ENCODE data around the gene IGFBP6.

Gene IGFBP6

DNA sequence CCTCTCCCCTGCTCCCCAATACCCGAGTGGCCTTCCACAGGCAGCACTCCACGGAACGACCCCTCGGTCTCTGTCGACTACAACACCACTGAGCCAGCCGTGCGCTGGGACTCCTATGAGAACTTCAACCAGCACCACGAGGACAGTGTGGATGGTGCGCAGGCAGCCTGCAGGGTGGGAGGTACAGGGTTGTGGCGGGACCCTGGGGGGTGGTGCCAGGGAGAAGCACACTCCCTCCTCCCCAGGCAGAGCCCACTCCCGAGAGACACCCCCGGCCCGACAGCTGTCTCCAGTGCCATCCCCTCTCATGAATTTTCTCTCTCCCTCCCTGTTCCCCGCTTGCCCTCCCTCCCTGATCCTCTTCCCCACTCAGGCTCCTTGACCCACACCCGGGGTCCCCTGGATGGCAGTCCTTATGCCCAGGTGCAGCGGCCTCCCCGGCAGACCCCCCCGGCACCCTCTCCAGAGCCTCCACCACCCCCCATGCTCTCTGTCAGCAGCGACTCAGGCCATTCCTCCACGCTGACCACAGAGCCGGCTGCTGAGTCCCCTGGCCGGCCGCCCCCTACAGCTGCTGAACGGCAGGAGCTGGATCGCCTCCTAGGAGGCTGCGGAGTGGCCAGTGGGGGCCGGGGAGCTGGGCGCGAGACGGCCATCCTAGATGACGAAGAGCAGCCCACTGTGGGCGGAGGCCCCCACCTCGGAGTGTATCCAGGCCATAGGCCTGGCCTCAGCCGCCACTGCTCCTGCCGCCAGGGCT lies 38.6 kb upstream of the IGFBP6 start:
- DNase-seq: peak in 2 of 10 donors; percentile 39 to 78
- intact Hi-C loops (cut with DNase I): no loop called here

DNA sequence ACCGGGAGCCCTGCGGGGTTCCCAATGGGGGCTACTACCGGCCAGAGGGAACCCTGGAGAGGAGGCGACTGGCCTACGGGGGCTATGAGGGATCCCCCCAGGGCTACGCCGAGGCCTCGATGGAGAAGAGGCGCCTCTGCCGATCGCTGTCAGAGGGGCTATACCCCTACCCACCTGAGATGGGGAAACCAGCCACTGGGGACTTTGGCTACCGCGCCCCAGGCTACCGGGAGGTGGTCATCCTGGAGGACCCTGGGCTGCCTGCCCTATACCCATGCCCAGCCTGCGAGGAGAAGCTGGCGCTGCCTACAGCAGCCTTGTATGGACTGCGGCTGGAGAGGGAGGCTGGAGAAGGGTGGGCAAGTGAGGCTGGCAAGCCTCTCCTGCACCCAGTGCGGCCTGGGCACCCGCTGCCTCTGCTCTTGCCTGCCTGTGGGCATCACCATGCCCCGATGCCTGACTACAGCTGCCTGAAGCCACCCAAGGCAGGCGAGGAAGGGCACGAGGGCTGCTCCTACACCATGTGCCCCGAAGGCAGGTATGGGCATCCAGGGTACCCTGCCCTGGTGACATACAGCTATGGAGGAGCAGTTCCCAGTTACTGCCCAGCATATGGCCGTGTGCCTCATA lies 37.9 kb upstream of the IGFBP6 start:
- peak in 2 of 10 donors; percentile 74 to 75 for DNase-seq
- intact Hi-C loops (cut with DNase I): no loop called here

DNA sequence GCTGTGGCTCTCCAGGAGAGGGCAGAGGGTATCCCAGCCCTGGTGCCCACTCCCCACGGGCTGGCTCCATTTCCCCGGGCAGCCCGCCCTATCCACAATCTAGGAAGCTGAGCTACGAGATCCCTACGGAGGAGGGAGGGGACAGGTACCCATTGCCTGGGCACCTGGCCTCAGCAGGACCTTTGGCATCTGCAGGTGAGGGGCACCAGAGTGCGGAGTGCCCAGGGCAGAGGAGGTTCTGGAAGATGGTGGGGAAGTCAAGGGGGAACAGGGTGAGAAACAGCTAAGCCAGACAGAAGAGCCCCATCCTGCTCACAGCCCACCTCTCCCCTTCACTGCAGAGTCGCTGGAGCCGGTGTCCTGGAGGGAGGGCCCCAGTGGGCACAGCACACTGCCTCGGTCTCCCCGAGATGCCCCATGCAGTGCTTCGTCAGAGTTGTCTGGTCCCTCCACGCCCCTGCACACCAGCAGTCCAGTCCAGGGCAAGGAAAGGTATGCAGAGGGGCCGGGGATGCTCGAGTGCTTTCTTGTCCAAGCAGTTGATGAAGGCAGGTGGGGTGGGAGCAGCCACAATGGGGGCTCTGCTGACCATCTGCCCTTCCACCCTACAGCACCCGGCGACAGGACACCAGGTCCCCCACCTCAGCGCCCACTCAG lies 37.3 kb upstream of the IGFBP6 start:
- intact Hi-C loops (cut with DNase I): no loop called here
- DNase-seq: peak in 3 of 10 donors; percentile 52 to 75 (median 67)

DNA sequence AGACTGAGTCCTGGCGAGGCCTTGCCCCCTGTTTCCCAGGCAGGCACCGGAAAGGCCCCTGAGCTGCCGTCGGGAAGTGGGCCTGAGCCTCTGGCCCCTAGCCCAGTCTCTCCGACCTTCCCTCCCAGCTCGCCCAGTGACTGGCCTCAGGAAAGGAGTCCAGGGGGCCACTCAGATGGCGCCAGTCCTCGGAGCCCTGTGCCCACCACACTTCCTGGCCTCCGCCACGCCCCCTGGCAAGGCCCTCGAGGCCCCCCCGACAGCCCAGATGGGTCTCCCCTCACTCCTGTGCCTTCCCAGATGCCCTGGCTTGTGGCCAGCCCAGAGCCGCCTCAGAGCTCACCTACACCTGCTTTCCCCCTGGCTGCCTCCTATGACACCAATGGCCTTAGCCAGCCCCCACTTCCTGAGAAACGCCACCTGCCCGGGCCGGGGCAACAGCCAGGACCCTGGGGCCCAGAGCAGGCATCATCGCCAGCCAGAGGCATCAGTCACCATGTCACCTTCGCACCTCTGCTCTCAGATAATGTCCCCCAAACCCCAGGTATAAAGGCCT lies 36.7 kb upstream of the IGFBP6 start:
- intact Hi-C loops (cut with DNase I): no loop called here
- DNase-seq: peak in 2 of 10 donors; percentile 82 to 85

DNA sequence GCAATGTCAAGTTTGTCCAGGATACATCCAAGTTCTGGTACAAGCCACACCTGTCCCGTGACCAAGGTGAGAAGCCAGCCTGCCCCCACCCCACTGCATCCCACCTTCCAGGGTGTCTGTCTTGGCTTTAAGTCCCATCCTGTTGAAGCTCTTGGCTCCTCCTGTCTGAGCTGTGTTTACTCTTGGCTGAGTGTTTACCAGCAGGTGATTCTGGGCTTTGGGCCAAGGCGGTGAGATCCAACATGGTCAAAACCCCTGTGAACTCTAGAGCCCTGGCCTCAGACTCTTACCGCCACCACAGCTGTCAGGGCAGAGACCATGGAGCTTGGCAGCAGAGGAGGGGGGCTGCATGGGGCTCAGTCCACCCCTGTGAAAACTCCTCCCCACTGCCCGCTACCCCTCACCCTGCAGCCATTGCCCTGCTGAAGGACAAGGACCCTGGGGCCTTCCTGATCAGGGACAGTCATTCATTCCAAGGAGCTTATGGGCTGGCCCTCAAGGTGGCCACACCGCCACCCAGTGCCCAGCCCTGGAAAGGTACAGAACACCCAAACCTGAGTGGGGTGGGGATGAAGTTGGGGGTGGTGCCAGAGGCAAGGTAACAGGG lies 36.0 kb upstream of the IGFBP6 start:
- intact Hi-C loops (cut with DNase I): no loop called here
- peak in 2 of 10 donors; percentile 45 to 57 for DNase-seq

DNA sequence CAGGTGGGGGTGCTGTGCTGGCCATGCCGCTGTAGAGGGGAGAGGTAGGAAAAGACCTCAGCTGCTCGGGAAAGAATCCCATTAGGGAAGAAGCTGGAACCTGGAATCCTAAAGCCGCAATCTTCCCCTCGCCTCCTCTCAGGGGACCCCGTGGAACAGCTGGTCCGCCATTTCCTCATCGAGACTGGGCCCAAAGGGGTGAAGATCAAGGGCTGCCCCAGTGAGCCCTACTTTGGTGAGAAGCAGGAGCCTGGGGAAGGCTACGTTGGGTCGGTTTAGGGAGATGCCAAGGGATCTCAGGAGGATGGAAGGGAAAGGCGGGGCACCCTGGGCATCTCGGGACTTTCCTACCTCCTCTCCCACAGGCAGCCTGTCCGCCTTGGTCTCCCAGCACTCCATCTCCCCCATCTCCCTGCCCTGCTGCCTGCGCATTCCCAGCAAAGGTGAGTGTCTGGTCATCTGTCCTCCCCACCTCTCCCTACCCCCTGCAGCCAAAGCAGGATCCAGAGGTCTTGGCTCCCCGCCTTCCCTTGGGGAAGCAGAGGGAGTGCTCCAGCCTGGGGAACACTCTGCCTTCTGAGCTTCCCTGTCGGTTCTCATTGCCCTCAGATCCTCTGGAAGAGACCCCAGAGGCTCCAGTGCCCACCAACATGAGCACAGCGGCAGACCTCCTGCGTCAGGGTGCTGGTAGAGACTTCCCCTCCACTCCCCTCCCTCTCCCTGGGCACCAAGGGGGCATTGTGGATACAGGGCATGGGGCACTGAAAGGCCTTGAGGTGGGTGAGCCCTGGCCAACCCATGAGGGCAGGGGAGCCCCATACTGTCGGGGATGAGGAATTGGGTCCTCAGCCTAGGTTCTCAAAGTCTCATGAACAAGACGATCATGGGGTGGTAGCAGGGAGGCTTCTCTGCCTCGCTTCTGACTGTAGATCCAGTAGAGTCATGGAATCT lies 35.2 kb upstream of the IGFBP6 start:
- intact Hi-C loops (cut with DNase I): no loop called here
- DNase-seq: peak in 3 of 10 donors; percentile 54 to 82 (median 66)

DNA sequence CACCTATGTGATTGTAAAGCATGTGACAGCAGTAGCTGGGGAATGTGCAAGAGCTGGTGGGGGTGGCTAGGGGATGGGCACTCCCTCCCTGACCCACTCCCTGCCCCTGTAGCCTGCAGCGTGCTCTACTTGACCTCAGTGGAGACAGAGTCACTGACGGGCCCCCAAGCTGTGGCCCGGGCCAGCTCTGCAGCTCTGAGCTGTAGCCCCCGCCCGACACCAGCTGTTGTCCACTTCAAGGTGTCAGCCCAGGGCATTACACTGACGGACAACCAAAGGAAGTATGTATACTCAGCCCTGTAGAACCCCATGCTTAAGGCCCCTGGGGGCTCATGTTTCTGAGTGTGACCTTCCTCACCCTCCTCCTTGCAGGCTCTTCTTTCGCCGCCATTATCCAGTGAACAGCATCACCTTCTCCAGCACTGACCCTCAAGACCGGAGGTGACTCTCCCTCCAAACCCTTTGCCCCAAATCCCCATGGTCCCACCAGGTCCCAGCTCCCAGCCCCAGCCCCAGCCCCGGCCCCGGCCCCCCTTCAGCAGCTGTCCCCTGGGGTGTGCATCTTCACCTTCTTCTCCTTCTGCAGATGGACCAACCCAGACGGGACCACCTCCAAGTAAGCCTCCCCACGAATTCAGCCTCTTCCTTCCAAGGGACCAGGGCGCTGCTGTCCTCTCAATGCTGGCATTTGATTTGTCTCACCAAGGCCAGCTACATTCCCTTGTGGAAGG lies 34.3 kb upstream of the IGFBP6 start:
- intact Hi-C loops (cut with DNase I): no loop called here
- DNase-seq: peak in 2 of 10 donors; percentile 60 to 82

DNA sequence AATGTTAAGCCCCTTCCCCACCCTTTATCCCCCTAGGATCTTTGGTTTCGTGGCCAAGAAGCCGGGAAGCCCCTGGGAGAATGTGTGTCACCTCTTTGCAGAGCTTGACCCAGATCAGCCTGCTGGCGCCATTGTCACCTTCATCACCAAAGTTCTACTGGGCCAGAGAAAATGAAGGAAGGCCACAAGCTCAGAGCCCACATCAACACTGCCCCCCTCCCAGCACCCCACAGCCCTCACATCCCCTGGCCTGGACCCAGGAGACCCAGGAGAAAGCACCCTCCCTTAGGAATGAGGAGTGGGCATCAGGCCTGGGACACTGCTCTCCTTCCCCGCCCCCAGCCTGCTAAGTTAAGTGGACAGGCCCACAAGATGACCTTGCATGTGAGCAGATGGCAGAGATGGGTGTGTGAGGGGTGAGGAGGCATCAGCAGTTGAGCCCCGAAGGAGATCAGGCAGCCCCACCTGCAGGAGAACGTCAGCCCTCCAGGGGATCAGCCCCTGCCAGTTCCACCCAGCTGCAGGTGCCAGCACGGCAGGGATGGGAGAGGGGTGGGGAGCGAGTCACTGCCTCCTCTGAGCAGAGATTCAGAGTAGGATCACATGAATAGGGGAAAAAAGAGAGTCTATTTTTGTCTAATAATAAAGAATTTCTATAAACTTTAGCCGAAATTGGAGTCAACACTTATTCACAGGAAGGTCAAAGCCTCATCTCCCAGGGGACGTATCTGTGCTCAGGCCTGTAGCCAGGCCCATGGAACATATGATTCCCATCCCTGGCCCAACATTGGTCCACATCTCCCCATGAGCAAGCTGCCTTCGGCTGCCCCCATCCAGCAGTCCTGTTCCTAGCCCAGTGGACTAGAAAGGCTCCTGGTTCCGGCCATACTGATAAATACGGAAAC lies 33.5 kb upstream of the IGFBP6 start:
- intact Hi-C loops (cut with DNase I): no loop called here
- DNase-seq: peak in 3 of 10 donors; percentile 53 to 76 (median 76)

DNA sequence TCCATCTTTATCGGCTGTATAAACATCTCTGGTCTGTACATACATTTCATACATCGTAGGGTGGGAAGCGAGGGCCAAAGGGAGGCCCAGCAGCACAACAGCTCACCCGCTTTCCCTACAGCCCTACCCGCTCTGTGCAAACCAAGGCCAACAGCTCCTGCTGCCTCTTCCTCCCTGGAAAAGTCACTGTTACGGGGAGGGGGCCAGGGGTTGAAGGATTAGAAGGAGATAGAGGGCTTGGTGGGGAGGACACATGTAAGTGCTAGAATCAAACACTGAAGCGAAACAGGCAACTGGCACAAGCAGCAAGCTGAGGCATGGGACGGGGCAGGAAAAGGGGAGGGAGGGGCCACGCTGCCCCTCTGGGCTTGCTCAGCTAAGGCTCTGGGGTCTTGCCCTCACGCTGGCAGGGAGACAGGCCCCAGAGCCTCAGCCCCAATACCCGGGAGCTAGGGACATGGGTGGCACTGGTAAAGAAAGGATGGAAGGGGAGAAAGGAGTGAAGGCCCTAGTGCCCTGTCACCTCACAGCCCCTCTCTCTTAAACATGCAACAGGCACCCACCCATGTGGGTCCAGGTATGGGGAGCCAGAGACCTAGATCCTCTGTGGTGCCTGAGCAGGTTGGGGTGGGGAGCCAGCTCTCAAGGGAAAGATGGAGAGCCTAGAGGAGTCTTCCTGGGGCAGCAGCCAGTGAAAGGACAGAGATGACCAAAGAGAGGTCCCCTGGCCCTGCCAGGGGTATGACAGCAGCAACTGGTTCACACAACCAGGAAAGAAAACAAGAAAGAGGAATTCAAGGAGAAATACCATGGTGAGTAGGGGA lies 32.6 kb upstream of the IGFBP6 start:
- peak in 2 of 10 donors; percentile 33 to 52 for DNase-seq
- intact Hi-C loops (cut with DNase I): loop anchor here (5.0 kb wide), 2 partner anchors 117 to 132 kb away; partner anchors contain the start of genes CSAD and ZNF740

DNA sequence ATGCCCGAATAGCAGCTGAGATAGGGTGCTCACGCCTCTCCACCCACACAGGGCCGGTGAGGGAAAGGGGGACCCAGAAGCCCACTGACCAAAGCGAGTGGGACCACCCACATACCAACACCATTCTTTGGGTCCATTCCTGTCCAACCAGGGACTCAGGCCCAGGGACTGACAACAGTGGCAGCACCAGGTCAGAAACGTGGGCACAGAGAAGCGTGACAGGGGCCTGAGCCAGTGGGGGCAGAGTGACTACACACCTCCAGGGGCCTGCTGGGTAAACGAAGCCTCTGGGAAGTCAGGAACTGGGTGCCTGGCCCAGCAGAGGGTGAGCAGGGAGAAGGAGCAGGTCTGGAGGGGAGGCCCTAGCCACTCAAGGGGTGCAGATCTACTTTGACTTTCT lies 32.0 kb upstream of the IGFBP6 start:
- DNase-seq: peak in 3 of 10 donors; percentile 50 to 65 (median 58)

DNA sequence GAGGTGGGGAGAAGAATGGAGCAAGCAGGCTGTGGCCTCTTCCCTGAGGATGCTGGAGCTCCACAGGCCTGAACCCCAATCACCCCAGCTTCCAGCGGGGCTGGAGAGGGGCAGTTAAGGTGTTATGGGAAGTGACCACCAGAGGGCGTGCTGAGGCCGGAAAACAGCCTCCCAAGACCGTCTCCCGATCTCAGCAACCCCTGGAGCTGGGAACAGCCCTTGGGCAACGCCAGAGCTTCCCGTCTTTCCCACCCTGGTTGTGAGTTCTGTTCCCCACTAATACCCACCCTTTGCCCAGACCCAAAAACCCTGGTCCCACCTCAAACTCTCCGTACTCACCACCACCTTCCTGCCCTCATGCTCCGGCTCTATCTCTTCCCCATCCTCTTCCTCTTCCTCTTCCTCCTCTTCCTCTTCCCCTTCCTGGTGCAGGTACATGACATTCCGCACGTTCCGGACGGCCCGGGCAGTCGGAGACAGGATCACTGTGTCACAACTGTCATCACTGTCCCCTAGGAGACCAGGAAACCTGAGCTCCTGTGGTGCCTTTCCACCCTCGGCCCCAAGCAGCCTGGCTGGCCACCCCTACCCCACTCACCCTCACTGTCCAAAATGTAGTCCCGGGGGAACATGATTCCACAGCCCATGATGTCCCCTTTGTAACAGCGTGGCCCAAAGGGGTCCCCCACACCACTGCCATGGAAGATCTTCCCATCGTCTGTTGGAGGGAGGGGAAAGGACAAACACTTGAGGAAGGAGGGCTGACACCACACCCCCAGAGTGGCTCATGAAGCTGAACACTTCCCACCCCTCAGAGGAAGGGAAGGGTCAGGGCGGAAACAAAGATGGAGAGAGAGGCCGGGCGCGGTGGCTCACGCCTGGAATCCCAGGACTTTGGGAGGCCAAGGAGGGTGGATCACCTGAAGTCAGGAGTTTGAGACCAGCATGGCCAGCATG lies 31.2 kb upstream of the IGFBP6 start:
- intact Hi-C loops (cut with DNase I): loop anchor here (1.0 to 5.0 kb wide), 3 partner anchors 33 to 131 kb away; partner anchors contain the start of genes CSAD and ZNF740
- peak in 9 of 10 donors; percentile 65 to 96 (median 81) for DNase-seq

More for the DNA sequence above, 32.0 kb upstream of the IGFBP6 start:
- intact Hi-C loops (cut with DNase I): loop anchor here (5.0 kb wide), 2 partner anchors 117 to 132 kb away; partner anchors contain the start of genes CSAD and ZNF740

DNA sequence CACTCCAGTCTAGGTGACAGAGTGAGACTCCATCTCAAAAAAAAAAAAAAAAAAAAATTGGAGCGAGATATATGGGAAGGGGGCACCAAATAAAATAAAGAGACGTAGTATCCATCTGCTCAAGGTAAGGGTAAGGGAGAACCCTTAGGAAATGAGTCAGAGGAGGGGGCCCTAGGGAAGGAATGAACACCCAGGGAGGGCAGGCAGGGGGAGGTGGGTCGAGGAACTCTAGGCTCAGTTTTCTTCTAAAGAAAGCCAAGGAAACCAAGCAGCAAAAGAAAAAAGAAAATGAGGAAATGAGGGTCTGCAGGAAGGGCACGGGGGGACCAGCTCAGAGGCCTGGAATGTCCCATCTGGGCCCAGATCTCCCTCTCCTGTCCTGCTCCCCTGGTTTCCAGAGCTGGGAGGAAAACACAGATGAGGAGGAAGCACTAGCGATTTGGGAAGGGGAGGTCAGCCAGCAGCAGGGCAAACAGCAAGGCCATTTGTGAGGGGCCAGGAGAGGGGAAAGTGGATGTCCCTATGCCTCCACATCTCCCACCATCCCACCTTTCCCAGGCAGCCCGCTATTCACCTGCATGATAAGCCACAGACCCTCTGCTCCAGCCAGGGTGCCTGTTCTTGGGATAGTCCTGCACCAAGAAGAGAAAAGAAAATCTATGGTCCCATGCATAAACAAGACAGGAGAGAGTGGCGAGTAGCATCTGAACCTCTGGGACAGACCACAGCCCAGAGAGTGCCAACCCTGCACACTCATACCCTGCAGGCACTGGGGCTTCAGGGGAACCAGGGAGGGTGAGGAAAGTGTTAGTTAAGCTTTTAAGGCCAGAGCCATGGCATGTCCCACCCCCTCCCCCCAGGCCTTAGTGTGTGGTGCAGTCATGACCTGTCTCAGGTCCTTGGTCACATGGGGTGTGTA lies 30.1 kb upstream of the IGFBP6 start:
- intact Hi-C loops (cut with DNase I): loop anchor here (5.0 kb wide), 2 partner anchors 115 to 130 kb away; partner anchors contain the start of genes CSAD and ZNF740
- peak in 2 of 10 donors; percentile 4 to 70 for DNase-seq

DNA sequence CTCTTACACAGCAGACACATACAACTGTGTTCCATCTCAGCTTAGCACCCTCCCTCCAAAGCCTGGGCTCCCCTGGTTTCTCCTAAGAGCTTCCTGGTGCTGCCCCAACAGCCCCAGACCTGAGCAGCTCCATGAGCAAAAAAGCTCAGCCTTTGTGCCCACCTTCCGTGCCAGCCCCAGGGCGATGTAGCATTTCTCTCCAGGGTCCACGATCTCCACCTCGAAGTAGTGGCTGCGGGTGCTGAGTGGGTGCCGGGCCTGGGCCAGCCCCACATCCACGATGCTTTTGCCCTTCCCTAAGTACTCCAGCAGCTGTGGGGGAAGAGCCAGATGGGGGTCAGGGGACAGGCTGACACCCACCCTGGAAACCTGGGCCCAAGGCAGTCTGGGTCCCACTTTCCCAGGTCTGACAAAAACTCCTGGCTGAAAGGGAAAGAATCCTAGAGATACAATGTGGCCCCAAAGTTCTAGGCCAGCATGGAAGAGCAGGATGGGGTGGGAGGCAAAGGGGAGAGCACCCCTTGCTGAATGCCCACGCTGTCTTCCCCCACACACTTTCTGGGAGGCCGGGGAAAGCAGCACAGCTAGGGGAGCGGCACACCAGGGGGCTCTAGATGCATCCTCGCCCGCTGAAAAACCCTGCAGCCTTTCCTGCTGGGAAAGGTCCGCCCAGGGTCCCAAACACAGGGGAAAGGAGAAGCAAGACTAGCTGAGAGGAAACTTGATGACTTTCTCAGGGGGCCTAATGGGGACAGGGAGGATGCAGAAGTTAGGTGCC lies 29.3 kb upstream of the IGFBP6 start:
- intact Hi-C loops (cut with DNase I): loop anchor here (5.0 kb wide), 2 partner anchors 114 to 129 kb away; partner anchors contain the start of genes CSAD and ZNF740
- peak in 3 of 10 donors; percentile 46 to 63 (median 55) for DNase-seq
